Choroid plexus epithelial cell (primary cell): ENCODE measurements around the gene RBMS2.

Source experiments
- DNase-seq: peaks from one replicate; pipeline ENCODE4 v3.0.0-alpha.2; 2010; ENCODE audit warnings: low read depth
- H3K4me3 ChIP-seq: 2 replicates; pipeline ENCODE4 v1.5.1; 2011; ENCODE audit warnings: low read depth, mild to moderate bottlenecking, control low read depth, low read length, moderate library complexity
- CTCF ChIP-seq: conservative IDR thresholded peaks from 2 replicates; pipeline ENCODE4 v1.5.1; 2011; ENCODE audit warnings: low read depth, mild to moderate bottlenecking, control low read depth, inconsistent platforms, low read length, moderate library complexity

RBMS2 gene

GRCh38 chr12:56630180-56630632 is 108.6 kb downstream of the RBMS2 start, which contains the start of gene BAZ2A:
Gene BAZ2A, minus strand, starts transcription at chr12:56630326. Its CDS starts 12,796 bp downstream, at chr12:56617530.
- DNase-seq: peak; percentile 84
- TF ChIP-seq CTCF: no peak
- H3K4me3 ChIP-seq: peak within 1 kb of the TSS; percentile 91

- peak overlapping the region; percentile 30 for H3K4me3 ChIP-seq
- DNase-seq: peak; percentile 39
- no peak for TF ChIP-seq CTCF
These were observed 110.4 kb downstream of the RBMS2 start for GRCh38 chr12:56631790-56632700.

DNA sequence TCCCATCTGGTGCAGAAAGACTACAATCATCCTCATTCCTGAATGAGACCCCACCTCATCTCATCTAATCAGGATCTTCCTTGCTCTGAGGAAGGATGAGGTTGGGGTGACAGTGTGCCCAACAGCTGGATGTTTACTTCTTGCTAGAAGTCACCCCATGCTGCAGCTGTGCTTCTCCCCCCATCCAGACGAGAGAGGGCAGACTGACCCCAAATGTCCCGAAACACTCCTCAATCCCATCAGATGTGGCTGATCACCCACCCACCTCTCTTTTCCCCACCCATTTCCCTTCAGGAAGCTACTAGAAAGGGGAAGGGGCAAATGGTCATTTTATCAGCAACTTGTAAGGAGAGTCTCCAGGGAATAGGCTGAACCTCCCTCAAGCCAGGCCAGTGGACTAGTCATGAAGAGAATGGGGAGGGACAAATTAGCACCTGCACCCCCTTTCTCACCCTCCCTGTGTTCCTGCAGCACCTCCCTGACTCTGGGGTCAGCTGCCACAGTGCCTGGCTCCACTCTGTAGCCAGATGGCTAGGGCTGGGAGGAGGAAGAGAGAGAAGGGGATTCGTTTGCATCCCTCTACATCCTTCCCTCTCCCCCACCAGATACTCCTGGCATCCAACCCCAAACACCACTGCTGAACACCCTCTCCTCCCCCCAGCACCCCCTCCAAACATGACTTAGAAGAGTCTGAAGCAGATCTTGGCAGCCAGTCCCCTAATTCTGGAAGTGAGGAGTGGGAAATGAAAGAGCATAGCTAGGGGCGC is 111.3 kb downstream of the RBMS2 start:
- peak overlapping the region; percentile 21 for H3K4me3 ChIP-seq
- TF ChIP-seq CTCF: no peak
- peak; percentile 9 for DNase-seq

DNA sequence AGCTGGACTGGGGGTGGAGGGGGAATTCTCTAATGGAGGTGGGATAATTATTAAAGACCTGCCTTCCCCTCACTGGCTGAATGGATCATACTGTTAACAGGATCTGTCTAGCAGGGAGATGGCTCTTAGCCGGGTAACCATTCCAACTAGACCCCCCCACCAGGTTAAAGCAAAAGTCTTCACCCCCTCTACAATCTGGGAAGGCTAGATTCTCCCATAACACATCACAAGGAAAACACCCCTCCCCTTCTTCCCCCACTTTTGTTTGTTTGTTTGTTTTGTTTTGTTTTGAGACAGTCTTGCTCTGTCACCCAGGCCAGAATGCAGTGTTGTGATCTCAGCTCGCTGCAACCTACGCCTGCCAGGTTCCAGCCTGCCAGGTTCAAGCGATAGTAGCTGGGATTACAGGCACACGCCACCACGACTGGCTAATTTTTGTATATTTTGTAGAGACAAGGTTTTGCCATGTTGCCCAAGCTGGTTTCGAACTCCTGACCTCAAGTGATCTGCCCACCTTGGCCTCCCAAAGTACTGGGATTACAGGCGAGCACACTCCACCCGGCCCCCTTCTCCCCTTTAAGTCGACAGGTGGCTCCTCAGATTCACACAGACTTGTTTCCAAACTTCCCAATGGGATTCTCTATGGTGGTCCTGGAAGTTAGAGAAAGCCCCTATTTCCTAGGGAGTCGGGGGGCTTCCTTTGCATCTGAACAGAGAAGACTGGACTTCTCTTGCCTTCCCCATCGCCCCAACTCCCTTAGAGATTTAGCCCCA is 112.0 kb downstream of the RBMS2 start:
- TF ChIP-seq CTCF: no peak
- H3K4me3 ChIP-seq: peak overlapping the region; percentile 84
- no peak for DNase-seq

GRCh38 chr12:56634242-56634836 is 112.7 kb downstream of the RBMS2 start:
- peak; percentile 18 for DNase-seq
- no peak for TF ChIP-seq CTCF
- peak overlapping the region; percentile 84 for H3K4me3 ChIP-seq
